AG04450 (cell line): ENCODE data around the gene DUSP15. TPM values are rescaled to one million over a fixed set of nuclear protein-coding genes. Genes with fewer than 3 reads are reported as not detected.
"Not testable (repeated sequence)": the region's sequence is repeated elsewhere in the genome, so short reads cannot be mapped to it uniquely, and the experiment has no call there.

Source experiments
- CTCF ChIA-PET: fragments of 300-600, 350-600 bp; formaldehyde crosslinking; extraction: SDS; loops from one replicate; lab custom pipeline; 2022; ENCODE audit warnings: antibody characterized with exemption, inconsistent platforms; lab: Charles Lee
- POLR2A ChIA-PET: fragments of 350-600 bp; formaldehyde crosslinking; extraction: SDS; loops from one replicate; lab custom pipeline; 2021; ENCODE audit warnings: antibody characterized with exemption, inconsistent platforms; lab: Yijun Ruan, JAX
- DNase-seq: peaks from one replicate; pipeline ENCODE4 v3.0.0-alpha.2; 2011; ENCODE audit warnings: low read depth, low spot score
- H3K27ac ChIP-seq: one replicate; pipeline ENCODE4 v1.5.1; 2012; ENCODE audit warnings: low read depth, low read length, control low read depth
- H3K27me3 ChIP-seq: one replicate; pipeline ENCODE4 v1.6.0; 2012; ENCODE audit warnings: low read length; ENCODE audit not compliant: control insufficient read depth, insufficient read depth
- H3K4me3 ChIP-seq: 2 replicates; pipeline ENCODE4 v1.5.1; 2011; ENCODE audit warnings: mild to moderate bottlenecking, low read depth, low read length, control low read depth
- H3K9me3 ChIP-seq: 2 replicates; pipeline ENCODE4 v1.5.1; 2012; ENCODE audit warnings: low read length; ENCODE audit not compliant: control insufficient read depth, insufficient read depth
- polyA plus RNA-seq: library from polyadenylated mRNA; depleted of rRNA; stranded (reverse); fragments of >200 nt; gene quantifications from 2 replicates; pipeline ENCODE4 v1.2.3, GENCODE V29; 2011
- TF ChIP-seq, protein P1 (sequence below): IDR thresholded peaks from 2 replicates; pipeline ENCODE4 v1.5.1; 2011; ENCODE audit warnings: low read depth, low read length, control low read depth, inconsistent platforms

Gene DUSP15
- polyA plus RNA-seq, 1 experiment: not detected

DNA sequence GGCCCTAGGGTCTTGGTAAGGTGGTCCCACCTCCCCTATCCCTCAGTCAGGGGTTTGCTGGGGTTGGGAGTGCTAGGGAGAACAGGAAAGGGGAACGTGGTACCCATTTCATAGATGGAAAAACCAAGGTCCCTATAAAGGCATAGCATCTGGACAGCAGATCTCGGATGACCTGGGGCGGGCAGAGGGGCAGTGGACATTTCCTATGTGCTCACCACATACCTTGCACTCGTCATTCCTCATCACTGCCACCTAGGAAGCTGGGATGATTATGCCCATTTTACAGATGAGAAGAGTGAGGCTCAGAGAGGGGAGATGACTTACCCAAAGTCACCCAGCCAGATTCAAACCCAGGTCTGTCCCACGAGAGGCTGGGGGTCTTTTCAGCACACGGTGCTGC, 39.1 kb downstream of the DUSP15 start:
- Histone ChIP-seq H3K27ac (no peak overlapping the region), H3K4me3 (no peak overlapping the region), H3K27me3 (peaks cover 6% of the 10 kb centered on the region), H3K9me3 (no peaks in the 10 kb centered on the region; the same call in 1 of the 2 replicates)
- POLR2A ChIA-PET: no interaction called here
- CTCF ChIA-PET: interaction anchor here (0.6 to 1.9 kb wide), 3 partner anchors 20 to 41 kb away, joined by 3 to 10 read pairs (median 3); no protein-coding TSS in a partner anchor
- no peak for DNase-seq
- TF ChIP-seq, protein P1, sequence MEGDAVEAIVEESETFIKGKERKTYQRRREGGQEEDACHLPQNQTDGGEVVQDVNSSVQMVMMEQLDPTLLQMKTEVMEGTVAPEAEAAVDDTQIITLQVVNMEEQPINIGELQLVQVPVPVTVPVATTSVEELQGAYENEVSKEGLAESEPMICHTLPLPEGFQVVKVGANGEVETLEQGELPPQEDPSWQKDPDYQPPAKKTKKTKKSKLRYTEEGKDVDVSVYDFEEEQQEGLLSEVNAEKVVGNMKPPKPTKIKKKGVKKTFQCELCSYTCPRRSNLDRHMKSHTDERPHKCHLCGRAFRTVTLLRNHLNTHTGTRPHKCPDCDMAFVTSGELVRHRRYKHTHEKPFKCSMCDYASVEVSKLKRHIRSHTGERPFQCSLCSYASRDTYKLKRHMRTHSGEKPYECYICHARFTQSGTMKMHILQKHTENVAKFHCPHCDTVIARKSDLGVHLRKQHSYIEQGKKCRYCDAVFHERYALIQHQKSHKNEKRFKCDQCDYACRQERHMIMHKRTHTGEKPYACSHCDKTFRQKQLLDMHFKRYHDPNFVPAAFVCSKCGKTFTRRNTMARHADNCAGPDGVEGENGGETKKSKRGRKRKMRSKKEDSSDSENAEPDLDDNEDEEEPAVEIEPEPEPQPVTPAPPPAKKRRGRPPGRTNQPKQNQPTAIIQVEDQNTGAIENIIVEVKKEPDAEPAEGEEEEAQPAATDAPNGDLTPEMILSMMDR: no peak

GRCh38 chr20:31830406-31830981, 39.8 kb downstream of the DUSP15 start:
- TF ChIP-seq, protein P1: no peak
- ChIA-PET POLR2A (no interaction called here), CTCF (interaction anchor here (1.3 to 1.9 kb wide), 2 partner anchors 21 to 23 kb away, joined by 3 to 10 read pairs; no protein-coding TSS in a partner anchor)
- Histone ChIP-seq H3K4me3 (no peak overlapping the region), H3K27ac (no peak overlapping the region), H3K9me3 (no peaks in the 10 kb centered on the region; the same call in 1 of the 2 replicates), H3K27me3 (peaks cover 6% of the 10 kb centered on the region)
- no peak for DNase-seq

- POLR2A ChIA-PET: no interaction called here
Observed at GRCh38 chr20:31829731-31830130, 40.6 kb downstream of the DUSP15 start.

DNA sequence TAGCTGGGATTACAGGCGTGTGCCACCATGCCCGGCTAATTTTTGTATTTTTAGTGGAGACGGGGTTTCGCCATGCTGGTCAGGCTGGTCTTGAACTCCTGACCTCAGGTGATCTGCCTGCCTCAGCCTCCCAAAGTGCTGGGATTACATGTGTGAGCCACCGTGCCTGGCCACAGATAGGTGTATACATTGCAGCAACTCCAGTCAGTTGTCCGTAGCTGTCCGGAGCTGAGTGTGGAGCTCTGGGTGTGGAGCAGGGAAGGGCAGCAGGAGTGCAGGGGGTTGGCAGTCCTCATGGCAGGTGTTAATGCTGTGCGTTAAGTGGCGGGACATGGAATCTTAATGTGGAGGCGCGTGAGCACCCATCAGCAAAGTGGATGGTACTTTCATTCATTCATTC, 42.3 kb downstream of the DUSP15 start:
- POLR2A ChIA-PET, H3K9me3 ChIP-seq, DNase-seq, CTCF ChIA-PET, H3K27me3 ChIP-seq, H3K27ac ChIP-seq, H3K4me3 ChIP-seq: not testable (repeated sequence)

More at GRCh38 chr20:31829731-31830130, 40.6 kb downstream of the DUSP15 start:
- Histone ChIP-seq H3K4me3 (no peak overlapping the region), H3K27me3 (peaks cover 6% of the 10 kb centered on the region), H3K9me3 (no peaks in the 10 kb centered on the region), H3K27ac (no peak overlapping the region)
- CTCF ChIA-PET: interaction anchor here (1.9 kb wide), 1 partner anchor 23 kb away, joined by 10 read pairs; no protein-coding TSS in a partner anchor
- DNase-seq: no peak
- TF ChIP-seq, protein P1: no peak

DNA sequence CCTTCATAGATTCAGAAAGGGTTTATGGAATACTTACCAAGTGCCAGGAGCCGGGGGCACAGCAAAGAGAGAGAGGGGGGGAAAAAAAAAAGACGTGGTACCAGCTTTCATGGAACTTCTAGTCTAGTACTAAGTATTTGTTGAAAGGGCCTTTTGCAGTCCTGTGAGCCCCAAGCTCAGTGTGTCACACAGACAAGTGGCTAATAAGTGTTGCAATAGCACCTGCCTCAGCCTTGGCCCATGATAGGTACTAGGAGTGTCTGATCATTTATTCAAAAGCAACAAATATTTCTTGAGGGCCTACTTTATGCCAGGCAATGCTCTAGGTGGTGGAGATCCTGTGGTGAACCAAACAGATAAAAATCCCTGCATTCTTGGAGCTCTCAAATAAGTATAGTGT, 43.3 kb downstream of the DUSP15 start:
- Histone ChIP-seq H3K4me3 (no peak overlapping the region), H3K27me3 (peaks cover 6% of the 10 kb centered on the region), H3K9me3 (no peaks in the 10 kb centered on the region), H3K27ac (no peak overlapping the region)
- no peak for DNase-seq
- CTCF ChIA-PET: interaction anchor here (1.5 to 6.7 kb wide), 2 partner anchors 11 to 204 kb away, joined by 3 to 73 read pairs; no protein-coding TSS in a partner anchor
- POLR2A ChIA-PET: interaction anchor here (0.6 to 0.8 kb wide), 2 partner anchors 123 to 125 kb away, joined by 3 read pairs; partner anchors contain the start of gene PDRG1
- TF ChIP-seq, protein P1: no peak
